ENCODE measurements around the gene PCED1A.

Gene PCED1A

DNA sequence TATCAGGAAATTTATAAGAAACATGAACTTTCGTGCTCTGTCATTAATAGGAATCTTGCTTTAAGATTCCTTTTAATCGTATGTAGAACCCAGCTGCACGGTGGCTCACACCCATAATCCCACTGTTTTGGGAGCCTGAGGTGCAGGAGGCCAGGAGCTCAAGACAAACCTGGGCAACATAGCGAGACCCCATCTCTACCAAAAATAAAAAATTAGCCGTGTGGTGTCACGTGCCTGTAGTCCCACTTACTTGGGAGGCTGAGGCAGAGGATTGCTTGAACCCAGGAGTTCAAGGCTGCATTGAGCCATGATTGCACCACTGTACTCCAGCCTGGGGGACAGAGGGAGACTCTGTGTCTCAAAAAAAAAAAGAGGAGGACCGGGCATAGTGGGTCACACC, 40.2 kb upstream of the PCED1A start:
- DNase-seq (ENCODE audit: low read depth), result no peak
- no peak overlapping the region for H3K4me3 ChIP-seq (ENCODE audit: low read length)
- TF ChIP-seq, protein P1, sequence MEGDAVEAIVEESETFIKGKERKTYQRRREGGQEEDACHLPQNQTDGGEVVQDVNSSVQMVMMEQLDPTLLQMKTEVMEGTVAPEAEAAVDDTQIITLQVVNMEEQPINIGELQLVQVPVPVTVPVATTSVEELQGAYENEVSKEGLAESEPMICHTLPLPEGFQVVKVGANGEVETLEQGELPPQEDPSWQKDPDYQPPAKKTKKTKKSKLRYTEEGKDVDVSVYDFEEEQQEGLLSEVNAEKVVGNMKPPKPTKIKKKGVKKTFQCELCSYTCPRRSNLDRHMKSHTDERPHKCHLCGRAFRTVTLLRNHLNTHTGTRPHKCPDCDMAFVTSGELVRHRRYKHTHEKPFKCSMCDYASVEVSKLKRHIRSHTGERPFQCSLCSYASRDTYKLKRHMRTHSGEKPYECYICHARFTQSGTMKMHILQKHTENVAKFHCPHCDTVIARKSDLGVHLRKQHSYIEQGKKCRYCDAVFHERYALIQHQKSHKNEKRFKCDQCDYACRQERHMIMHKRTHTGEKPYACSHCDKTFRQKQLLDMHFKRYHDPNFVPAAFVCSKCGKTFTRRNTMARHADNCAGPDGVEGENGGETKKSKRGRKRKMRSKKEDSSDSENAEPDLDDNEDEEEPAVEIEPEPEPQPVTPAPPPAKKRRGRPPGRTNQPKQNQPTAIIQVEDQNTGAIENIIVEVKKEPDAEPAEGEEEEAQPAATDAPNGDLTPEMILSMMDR (conservative IDR thresholded peaks at IDR 0.05; ENCODE audit: low read length), result no peak

DNA sequence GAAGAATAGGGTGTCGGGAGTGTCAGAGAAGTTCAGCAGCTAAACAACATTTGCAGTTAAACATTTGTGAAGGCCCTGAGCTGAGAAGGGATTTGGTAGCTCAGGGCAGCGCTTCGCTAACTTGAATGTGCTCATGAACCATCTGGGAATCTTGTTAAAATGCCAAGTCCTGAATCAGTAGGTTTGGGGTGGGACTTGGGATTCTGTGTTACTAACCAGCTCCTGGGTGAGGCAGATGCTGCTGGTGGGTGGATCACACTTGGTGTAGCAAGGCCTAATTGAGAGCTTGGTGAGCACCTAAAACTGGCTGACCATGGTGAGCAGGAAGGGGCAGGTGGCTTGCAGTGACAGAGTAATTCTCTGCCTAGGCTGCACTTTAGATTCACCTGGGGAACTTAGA, 38.7 kb upstream of the PCED1A start:
- no peak overlapping the region for H3K4me3 ChIP-seq (ENCODE audit: low read length)
- peak; percentile 92 for DNase-seq (ENCODE audit: low read depth)
- TF ChIP-seq, protein P1 (conservative IDR thresholded peaks at IDR 0.05; ENCODE audit: low read length), result no peak

DNA sequence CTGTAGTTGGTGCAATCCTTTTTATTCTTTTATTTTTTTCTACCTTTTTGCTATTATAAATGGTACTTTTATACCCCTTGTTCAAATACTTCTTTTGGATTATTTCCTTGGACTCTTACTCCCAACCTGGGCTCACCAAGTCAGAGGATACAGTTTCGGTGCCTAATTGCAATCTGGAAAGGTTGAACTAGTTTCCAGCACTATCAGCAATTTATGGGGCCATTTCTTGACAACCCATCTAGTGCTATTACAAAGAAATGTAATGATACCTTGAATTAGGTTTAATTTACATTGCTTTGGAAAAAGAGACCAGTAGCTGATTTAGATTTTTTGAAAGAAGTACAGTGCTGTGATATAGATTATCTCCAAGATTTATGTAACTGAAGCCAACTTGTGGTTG, 38.1 kb upstream of the PCED1A start:
- H3K4me3 ChIP-seq (ENCODE audit: low read length), result no peak overlapping the region
- TF ChIP-seq, protein P1 (conservative IDR thresholded peaks at IDR 0.05; ENCODE audit: low read length), result no peak
- DNase-seq (ENCODE audit: low read depth), result no peak

DNA sequence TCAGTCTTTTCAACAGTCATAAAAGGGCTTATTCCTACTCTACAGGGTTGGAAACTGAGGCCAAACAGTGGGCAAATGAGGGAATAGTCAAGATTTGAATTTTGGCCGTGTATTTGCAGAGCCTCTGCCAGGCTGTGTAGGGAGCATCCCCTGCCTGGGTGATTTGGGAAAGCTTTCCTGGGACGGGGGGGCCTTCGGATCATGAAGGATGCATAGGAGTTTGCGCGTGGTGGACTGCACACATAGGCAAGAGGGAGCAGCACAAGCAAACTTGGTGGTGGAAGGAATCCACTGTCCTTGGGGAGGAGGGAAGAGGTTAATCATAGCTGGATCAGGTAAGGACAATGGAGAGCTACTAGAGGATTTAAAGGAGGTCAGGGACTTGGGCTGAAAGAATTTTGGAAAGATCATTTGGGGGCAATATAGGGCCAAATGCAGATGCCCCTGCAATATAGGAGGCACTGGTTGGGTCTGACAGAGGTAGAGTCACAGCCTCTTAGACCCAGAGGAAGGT, 35.3 kb upstream of the PCED1A start:
- DNase-seq (ENCODE audit: low read depth), result no peak
- TF ChIP-seq, protein P1 (conservative IDR thresholded peaks at IDR 0.05; ENCODE audit: low read length), result no peak
- no peak overlapping the region for H3K4me3 ChIP-seq (ENCODE audit: low read length)

DNA sequence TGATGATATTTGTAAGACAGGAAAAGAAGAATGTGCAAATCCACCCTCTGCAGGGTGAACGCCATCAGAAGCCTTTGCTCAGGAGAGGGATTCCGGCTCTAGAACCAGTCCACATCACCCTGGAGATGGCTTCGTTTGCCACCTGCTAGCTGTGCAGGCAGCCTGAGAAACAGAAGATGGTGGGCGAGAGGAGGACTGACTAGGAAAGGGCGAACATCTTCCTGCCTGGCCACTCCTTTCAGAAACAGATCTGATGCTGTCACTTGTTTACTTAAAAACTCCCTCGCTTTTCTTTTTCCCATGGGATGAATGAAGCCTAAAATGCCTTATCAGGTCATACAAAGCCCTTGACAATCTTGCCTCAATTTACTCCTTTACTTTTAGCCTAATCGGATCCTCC, 34.0 kb upstream of the PCED1A start:
- no peak for DNase-seq (ENCODE audit: low read depth)
- H3K4me3 ChIP-seq (ENCODE audit: low read length), result peak overlapping the region; percentile 84
- TF ChIP-seq, protein P1 (conservative IDR thresholded peaks at IDR 0.05; ENCODE audit: low read length), result no peak

DNA sequence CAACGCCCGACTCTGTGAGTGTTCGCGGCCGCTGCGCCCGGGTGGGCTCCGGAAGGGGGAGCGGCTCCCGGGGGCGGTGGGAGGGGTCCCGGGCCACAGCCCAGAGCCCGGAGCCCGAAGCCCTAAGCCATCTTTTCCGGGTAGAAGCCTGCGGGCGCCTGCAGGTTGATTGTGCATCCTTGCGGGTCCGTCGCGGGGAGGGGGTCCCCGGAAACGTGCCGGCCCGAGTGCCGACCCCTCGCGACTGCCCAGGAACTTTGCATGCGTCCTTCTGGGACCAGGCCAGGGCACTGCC, 33.2 kb upstream of the PCED1A start:
- TF ChIP-seq, protein P1 (conservative IDR thresholded peaks at IDR 0.05; ENCODE audit: low read length), result no peak
- DNase-seq (ENCODE audit: low read depth), result no peak

DNA sequence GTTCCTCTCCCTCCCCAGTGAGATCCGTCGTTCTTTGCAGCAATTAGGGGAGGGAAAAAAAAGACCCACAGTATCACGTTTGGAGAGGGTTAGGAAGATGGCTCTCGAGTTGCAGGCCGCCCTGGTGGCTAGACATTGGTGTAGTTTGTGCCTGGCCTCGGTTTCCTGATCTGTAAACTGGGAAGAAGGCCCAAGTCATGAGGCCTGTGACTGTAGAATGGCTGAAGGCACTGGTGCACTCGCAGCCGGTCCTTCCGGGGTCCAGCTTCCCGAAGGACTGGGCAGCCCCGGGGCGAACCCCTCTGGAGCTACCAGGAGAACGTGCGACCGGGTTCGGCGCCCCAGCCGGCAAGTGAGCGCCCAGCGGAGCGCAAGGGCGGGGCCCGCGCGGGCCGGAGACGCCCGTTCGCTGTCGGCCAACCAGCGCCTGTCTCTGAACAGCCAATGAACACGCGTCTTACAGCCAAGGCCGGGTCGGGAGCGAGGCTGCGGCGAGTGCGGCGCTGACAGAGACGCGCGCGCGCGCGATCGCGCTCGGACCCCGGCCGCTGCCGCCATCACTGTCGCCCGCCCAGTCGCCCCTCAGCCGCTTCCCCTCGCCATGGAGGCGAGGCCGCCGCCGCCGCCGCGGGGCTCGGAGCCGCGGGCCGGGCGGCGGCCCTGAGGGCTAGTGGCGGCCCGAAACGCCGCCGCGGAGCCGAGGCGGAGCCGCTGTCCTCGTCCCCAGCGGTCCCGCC, 32.7 kb upstream of the PCED1A start, which contains the start of gene PTPRA:
Gene PTPRA, plus strand, starts transcription at position 472 of the 737 bp plus-strand sequence. CDS start 90,797 bp downstream, outside the sequence.
- peak within 1 kb of the TSS; percentile 84 for H3K4me3 ChIP-seq (ENCODE audit: low read length)
- TF ChIP-seq, protein P1 (conservative IDR thresholded peaks at IDR 0.05; ENCODE audit: low read length), result no peak

More for the DNA sequence above, 33.2 kb upstream of the PCED1A start:
- H3K4me3 ChIP-seq (ENCODE audit: low read length), result peak overlapping the region; percentile 84

More for the DNA sequence above, 32.7 kb upstream of the PCED1A start, which contains the start of gene PTPRA:
- peak; percentile 87 for DNase-seq (ENCODE audit: low read depth)

Data from AG10803 (cell line).